ENCODE data around the gene TOP3A.

The TOP3A gene

GRCh38 chr17:18254888-18255649 lies 59.7 kb downstream of the TOP3A start:
- H3K36me3 ChIP-seq (ENCODE audit: insufficient read depth, low read length) = peaks cover 47% of the 10 kb centered on the region; the same call in 1 of the 2 replicates
- H3K9me2 ChIP-seq (ENCODE audit: low read depth, low read length) = no peaks in the 10 kb centered on the region
- H4K20me1 ChIP-seq (ENCODE audit: insufficient read depth, low read length) = no peaks in the 10 kb centered on the region
- TF ChIP-seq EZH2 (IDR thresholded peaks at IDR 0.05; ENCODE audit: borderline replicate concordance, low read length) (no peak), CTCF (IDR thresholded peaks at IDR 0.05; ENCODE audit: low read length) (no peak)
- no peak overlapping the region for H3K4me2 ChIP-seq (ENCODE audit: low read length)
- peaks cover 23% of the 10 kb centered on the region for H3K4me1 ChIP-seq (ENCODE audit: insufficient read depth, low read length, severe bottlenecking)
- H3K27me3 ChIP-seq (ENCODE audit: insufficient read depth, low read length) = no peaks in the 10 kb centered on the region
- no peaks in the 10 kb centered on the region for H3K9me3 ChIP-seq (ENCODE audit: low read length)
- no peak overlapping the region for H2AFZ ChIP-seq (ENCODE audit: low read length)
- no peaks in the 10 kb centered on the region for H3F3A ChIP-seq (ENCODE audit: insufficient read depth, low read length)
- no peak overlapping the region for H3K9ac ChIP-seq (ENCODE audit: low read length)
- H3K79me2 ChIP-seq (ENCODE audit: insufficient read depth, low read length) = no peaks in the 10 kb centered on the region
- no peak overlapping the region for H3K27ac ChIP-seq (ENCODE audit: low read depth, low read length, poor library complexity, severe bottlenecking)
- no peak overlapping the region for H3K4me3 ChIP-seq (ENCODE audit: low read depth, low read length, poor library complexity, severe bottlenecking)

GRCh38 chr17:18253947-18254821 lies 60.6 kb downstream of the TOP3A start:
- Histone ChIP-seq H3K79me2 (ENCODE audit: insufficient read depth, low read length) (no peaks in the 10 kb centered on the region), H3K36me3 (ENCODE audit: insufficient read depth, low read length) (peaks cover 50% of the 10 kb centered on the region; the same call in 1 of the 2 replicates), H3K9ac (ENCODE audit: low read length) (no peak overlapping the region), H3K4me1 (ENCODE audit: insufficient read depth, low read length, severe bottlenecking) (peaks cover 15% of the 10 kb centered on the region), H4K20me1 (ENCODE audit: insufficient read depth, low read length) (no peaks in the 10 kb centered on the region), H2AFZ (ENCODE audit: low read length) (no peak overlapping the region), H3K4me3 (ENCODE audit: low read depth, low read length, poor library complexity, severe bottlenecking) (no peak overlapping the region), H3K9me3 (ENCODE audit: low read length) (no peaks in the 10 kb centered on the region), H3K9me2 (ENCODE audit: low read depth, low read length) (no peaks in the 10 kb centered on the region), H3K27ac (ENCODE audit: low read depth, low read length, poor library complexity, severe bottlenecking) (no peak overlapping the region), H3K27me3 (ENCODE audit: insufficient read depth, low read length) (no peaks in the 10 kb centered on the region), H3K4me2 (ENCODE audit: low read length) (no peak overlapping the region), H3F3A (ENCODE audit: insufficient read depth, low read length) (no peaks in the 10 kb centered on the region)
- TF ChIP-seq EZH2 (IDR thresholded peaks at IDR 0.05; ENCODE audit: borderline replicate concordance, low read length) (no peak), CTCF (IDR thresholded peaks at IDR 0.05; ENCODE audit: low read length) (no peak)

GRCh38 chr17:18253187-18253884 lies 61.5 kb downstream of the TOP3A start:
- TF ChIP-seq CTCF (IDR thresholded peaks at IDR 0.05; ENCODE audit: low read length) (no peak), EZH2 (IDR thresholded peaks at IDR 0.05; ENCODE audit: borderline replicate concordance, low read length) (no peak)
- H3K9me3 ChIP-seq (ENCODE audit: low read length) = no peaks in the 10 kb centered on the region
- H3K4me1 ChIP-seq (ENCODE audit: insufficient read depth, low read length, severe bottlenecking) = peaks cover 10% of the 10 kb centered on the region
- H2AFZ ChIP-seq (ENCODE audit: low read length) = no peak overlapping the region
- H3F3A ChIP-seq (ENCODE audit: insufficient read depth, low read length) = no peaks in the 10 kb centered on the region
- H4K20me1 ChIP-seq (ENCODE audit: insufficient read depth, low read length) = no peaks in the 10 kb centered on the region
- peaks cover 58% of the 10 kb centered on the region; the same call in 1 of the 2 replicates for H3K36me3 ChIP-seq (ENCODE audit: insufficient read depth, low read length)
- H3K27me3 ChIP-seq (ENCODE audit: insufficient read depth, low read length) = no peaks in the 10 kb centered on the region
- H3K4me2 ChIP-seq (ENCODE audit: low read length) = no peak overlapping the region
- no peaks in the 10 kb centered on the region for H3K9me2 ChIP-seq (ENCODE audit: low read depth, low read length)
- no peak overlapping the region for H3K27ac ChIP-seq (ENCODE audit: low read depth, low read length, poor library complexity, severe bottlenecking)
- H3K79me2 ChIP-seq (ENCODE audit: insufficient read depth, low read length) = no peaks in the 10 kb centered on the region
- H3K9ac ChIP-seq (ENCODE audit: low read length) = no peak overlapping the region
- no peak overlapping the region for H3K4me3 ChIP-seq (ENCODE audit: low read depth, low read length, poor library complexity, severe bottlenecking)
